HepG2 (cell line): ENCODE results near the gene NOB1. TPM values are rescaled to one million over a fixed set of nuclear protein-coding genes. Genes with fewer than 3 reads are reported as not detected.

Experiments
- BCL3 ChIP-seq: sonication (generic); formaldehyde crosslinking; IDR thresholded peaks from 2 replicates; pipeline ENCODE4 v1.5.1; 2020; ENCODE audit warnings: mild to moderate bottlenecking, missing genetic modification reagents, moderate library complexity
- HMG20B ChIP-seq: conservative IDR thresholded peaks from 2 replicates; pipeline ENCODE4 v1.6.1; 2016; ENCODE audit warnings: missing genetic modification reagents, missing compliant biosample characterization
- HMGXB4 ChIP-seq, 2 experiments: sonication (generic) in 1 of 2; formaldehyde crosslinking in 1 of 2; IDR thresholded peaks; 2 replicates each; pipeline versions ENCODE4 v1.4.0 to v1.6.1; 2018 to 2020; ENCODE audit warnings: missing genetic modification reagents in 2 of 2, borderline replicate concordance in 1 of 2, low read depth in 1 of 2, mild to moderate bottlenecking in 1 of 2, missing biosample characterization in 1 of 2
- IRF2 ChIP-seq: IDR thresholded peaks from 2 replicates; pipeline ENCODE4 v1.6.1; 2018; ENCODE audit warnings: missing genetic modification reagents, missing compliant biosample characterization
- KMT2A ChIP-seq: sonication (generic); formaldehyde crosslinking; IDR thresholded peaks from 2 replicates; pipeline ENCODE4 v1.4.0; 2020; ENCODE audit warnings: missing genetic modification reagents
- MIXL1 ChIP-seq: IDR thresholded peaks from 2 replicates; pipeline ENCODE4 v1.6.1; 2016
- RAD21 ChIP-seq: fragments of 450-650 bp; formaldehyde crosslinking; IDR thresholded peaks from 2 replicates; pipeline ENCODE4 v1.5.0; 2020; ENCODE audit warnings: mild to moderate bottlenecking
- SMARCC2 ChIP-seq: fragments of 450-650 bp; IDR thresholded peaks from 2 replicates; pipeline ENCODE4 v1.6.1; 2017; ENCODE audit warnings: antibody characterized with exemption, mild to moderate bottlenecking
- SRSF9 ChIP-seq: fragments of 200-400 bp; formaldehyde crosslinking; IDR thresholded peaks from 2 replicates; pipeline ENCODE4 v1.6.1; 2018; ENCODE audit warnings: borderline replicate concordance, mild to moderate bottlenecking, low read depth, low read length; ENCODE audit not compliant: insufficient read depth, poor library complexity, severe bottlenecking
- TSC22D2 ChIP-seq: sonication (generic); formaldehyde crosslinking; IDR thresholded peaks from 2 replicates; pipeline ENCODE4 v1.5.1; 2020; ENCODE audit warnings: missing genetic modification reagents, mild to moderate bottlenecking, borderline replicate concordance
- ZSCAN20 ChIP-seq: sonication (generic); formaldehyde crosslinking; IDR thresholded peaks from 2 replicates; pipeline ENCODE4 v1.4.0; 2020; ENCODE audit warnings: missing genetic modification reagents, mild to moderate bottlenecking, borderline replicate concordance
- polyA plus RNA-seq, 8 experiments: library from polyadenylated mRNA; depleted of rRNA in 3 of 8; stranded (reverse) in 7 of 8; unstranded in 1 of 8; fragments of >200 nt; fragmentation: Illumina TruSeq in 4 of 8; extraction: Trizol in 4 of 8; gene quantifications; 2 replicates each; pipeline versions ENCODE4 v1.2.1 to v1.2.3, GENCODE V29; 2011 to 2016; ENCODE audit warnings: low read depth in 4 of 8, missing spikeins in 1 of 8, mixed read lengths in 1 of 8; ENCODE audit not compliant: insufficient read depth in 1 of 8
- total RNA-seq, 5 experiments: library from RNA; depleted of rRNA; stranded (reverse); fragments of >200 nt; fragmentation: Illumina TruSeq; extraction: Trizol; gene quantifications; 2 replicates each; pipeline ENCODE4 v1.2.3, GENCODE V29; 2016; ENCODE audit warnings: low read depth in 1 of 5
- TF ChIP-seq, protein P1 (sequence below): sonication (generic); formaldehyde crosslinking; IDR thresholded peaks from 2 replicates; pipeline ENCODE4 v1.4.0; 2020; ENCODE audit warnings: mild to moderate bottlenecking, missing genetic modification reagents, borderline replicate concordance
- TF ChIP-seq, protein P2 (sequence below): sonication (generic); formaldehyde crosslinking; IDR thresholded peaks from 2 replicates; pipeline ENCODE4 v1.4.0; 2020; ENCODE audit warnings: missing genetic modification reagents; ENCODE audit errors: not compliant biosample characterization
- TF ChIP-seq, protein P3 (sequence below): sonication (generic); formaldehyde crosslinking; IDR thresholded peaks from 2 replicates; pipeline ENCODE4 v1.4.0; 2020; ENCODE audit warnings: mild to moderate bottlenecking, low read depth, missing genetic modification reagents
- TF ChIP-seq, protein P4 (sequence below): IDR thresholded peaks from 2 replicates; pipeline ENCODE4 v1.6.1; 2016

NOB1 gene
- total and polyA plus RNA-seq, 2 of the 13 experiments (the other 11 are each of a cell fraction or from before 2014, with no cell fraction given) = 47.1 to 162 TPM

DNA sequence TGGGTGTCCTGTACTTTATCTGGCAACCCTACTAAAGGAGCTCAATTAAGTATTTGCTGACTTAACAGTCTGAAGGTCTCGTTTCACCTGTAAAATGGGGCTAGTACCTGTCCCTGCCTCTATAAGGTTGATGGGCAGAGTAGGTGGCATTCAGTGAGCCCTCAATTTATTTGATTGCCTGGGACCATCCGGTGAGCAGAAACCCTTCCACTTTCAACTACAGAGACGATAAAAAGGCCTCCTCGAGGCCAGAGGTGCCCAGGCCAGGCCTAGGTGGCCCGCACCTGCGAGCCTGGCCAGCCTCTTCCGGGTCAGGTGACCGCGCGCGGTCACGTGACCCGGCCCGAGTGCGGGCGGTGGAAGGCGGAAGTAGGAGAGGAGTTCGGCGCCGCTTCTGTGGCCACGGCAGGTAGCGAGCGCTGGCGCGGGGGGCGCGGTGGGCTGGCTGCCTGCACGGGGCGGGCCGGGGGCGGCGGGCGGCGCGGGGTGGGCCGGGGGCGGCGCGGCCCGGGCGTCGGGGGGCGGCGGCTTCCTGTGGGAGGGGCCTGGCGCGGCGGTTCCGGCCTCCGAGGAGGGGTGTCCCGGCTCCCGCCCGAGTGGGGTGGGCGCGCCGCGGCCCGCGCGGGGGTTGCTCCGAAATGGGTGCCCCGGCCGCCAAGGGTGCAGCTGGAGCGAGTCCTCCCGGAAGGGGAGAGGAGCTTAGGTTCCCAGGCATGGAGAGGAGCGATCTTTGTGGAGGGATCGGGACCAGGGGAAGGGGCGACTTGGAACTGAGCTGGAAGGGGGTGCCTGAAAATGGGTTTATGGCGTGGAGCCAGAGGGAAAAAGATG, 7.5 kb upstream of the NOB1 start, which contains the start of gene WWP2 (continued):
- TF ChIP-seq, protein P1, sequence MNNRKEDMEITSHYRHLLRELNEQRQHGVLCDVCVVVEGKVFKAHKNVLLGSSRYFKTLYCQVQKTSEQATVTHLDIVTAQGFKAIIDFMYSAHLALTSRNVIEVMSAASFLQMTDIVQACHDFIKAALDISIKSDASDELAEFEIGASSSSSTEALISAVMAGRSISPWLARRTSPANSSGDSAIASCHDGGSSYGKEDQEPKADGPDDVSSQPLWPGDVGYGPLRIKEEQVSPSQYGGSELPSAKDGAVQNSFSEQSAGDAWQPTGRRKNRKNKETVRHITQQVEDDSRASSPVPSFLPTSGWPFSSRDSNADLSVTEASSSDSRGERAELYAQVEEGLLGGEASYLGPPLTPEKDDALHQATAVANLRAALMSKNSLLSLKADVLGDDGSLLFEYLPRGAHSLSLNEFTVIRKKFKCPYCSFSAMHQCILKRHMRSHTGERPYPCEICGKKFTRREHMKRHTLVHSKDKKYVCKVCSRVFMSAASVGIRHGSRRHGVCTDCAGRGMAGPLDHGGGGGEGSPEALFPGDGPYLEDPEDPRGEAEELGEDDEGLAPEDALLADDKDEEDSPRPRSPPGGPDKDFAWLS (CRISPR knock-in tag) = no peak
- no peak for TF ChIP-seq SMARCC2
- 0 out of 2 replicates have a peak, but pooled peaks have one; percentile 6 for TF ChIP-seq ZSCAN20 (CRISPR knock-in tag)
- peak; percentile 84 for TF ChIP-seq KMT2A (CRISPR knock-in tag)
- TF ChIP-seq, protein P2, sequence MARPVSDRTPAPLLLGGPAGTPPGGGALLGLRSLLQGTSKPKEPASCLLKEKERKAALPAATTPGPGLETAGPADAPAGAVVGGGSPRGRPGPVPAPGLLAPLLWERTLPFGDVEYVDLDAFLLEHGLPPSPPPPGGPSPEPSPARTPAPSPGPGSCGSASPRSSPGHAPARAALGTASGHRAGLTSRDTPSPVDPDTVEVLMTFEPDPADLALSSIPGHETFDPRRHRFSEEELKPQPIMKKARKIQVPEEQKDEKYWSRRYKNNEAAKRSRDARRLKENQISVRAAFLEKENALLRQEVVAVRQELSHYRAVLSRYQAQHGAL (CRISPR knock-in tag) = no peak
- peak; percentile 74 for TF ChIP-seq IRF2 (CRISPR knock-in tag)
- TF ChIP-seq, protein P3, sequence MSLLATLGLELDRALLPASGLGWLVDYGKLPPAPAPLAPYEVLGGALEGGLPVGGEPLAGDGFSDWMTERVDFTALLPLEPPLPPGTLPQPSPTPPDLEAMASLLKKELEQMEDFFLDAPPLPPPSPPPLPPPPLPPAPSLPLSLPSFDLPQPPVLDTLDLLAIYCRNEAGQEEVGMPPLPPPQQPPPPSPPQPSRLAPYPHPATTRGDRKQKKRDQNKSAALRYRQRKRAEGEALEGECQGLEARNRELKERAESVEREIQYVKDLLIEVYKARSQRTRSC (CRISPR knock-in tag) = no peak
- TF ChIP-seq, protein P4, sequence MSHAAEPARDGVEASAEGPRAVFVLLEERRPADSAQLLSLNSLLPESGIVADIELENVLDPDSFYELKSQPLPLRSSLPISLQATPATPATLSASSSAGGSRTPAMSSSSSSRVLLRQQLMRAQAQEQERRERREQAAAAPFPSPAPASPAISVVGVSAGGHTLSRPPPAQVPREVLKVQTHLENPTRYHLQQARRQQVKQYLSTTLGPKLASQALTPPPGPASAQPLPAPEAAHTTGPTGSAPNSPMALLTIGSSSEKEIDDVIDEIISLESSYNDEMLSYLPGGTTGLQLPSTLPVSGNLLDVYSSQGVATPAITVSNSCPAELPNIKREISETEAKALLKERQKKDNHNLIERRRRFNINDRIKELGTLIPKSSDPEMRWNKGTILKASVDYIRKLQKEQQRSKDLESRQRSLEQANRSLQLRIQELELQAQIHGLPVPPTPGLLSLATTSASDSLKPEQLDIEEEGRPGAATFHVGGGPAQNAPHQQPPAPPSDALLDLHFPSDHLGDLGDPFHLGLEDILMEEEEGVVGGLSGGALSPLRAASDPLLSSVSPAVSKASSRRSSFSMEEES (CRISPR knock-in tag) = peak; percentile 95
- TF ChIP-seq MIXL1 (CRISPR knock-in tag) = 0 out of 2 replicates have a peak, but pooled peaks have one; percentile 12
- TF ChIP-seq HMG20B (CRISPR knock-in tag) = no peak
- TF ChIP-seq RAD21 (CRISPR knock-in tag) = peak; percentile 53
- TF ChIP-seq HMGXB4 (CRISPR knock-in tag; IDR thresholded peaks at IDR 0.05; ENCODE audit: borderline replicate concordance in 1 of 2, low read depth in 1 of 2) = 0 out of 4 replicates have a peak, but pooled peaks have one; percentile 23 to 64
- no peak for TF ChIP-seq SRSF9
- peak; percentile 84; the same call in 1 of the 2 replicates for TF ChIP-seq TSC22D2
- TF ChIP-seq BCL3 (CRISPR knock-in tag) = peak; percentile 80; the same call in 1 of the 2 replicates
